HepG2 (cell line): Measurements from ENCODE around the gene MRPS5. TPM values are rescaled to one million over a fixed set of nuclear protein-coding genes. Genes with fewer than 3 reads are reported as not detected.

Source experiments
- ATAC-seq: fragments of 200-7000 bp; cut with Tn5 transposase; 3 replicates; pipeline ENCODE4 v1.9.1; 2020; ENCODE audit warnings: mild to moderate bottlenecking, moderate library complexity
- BruUV-seq: library from RNA; stranded (reverse); fragments of 400-500 nt; replicated peaks from 2 replicates; lab custom pipeline; 2021; lab: Mats Ljungman, UMichigan
- CTCF ChIA-PET: fragments of 300-600 bp; formaldehyde crosslinking; extraction: SDS; loops from one replicate; lab custom pipeline; 2021; ENCODE audit warnings: low total read pairs, inconsistent platforms, low intra/inter-chr PET ratio; lab: Yijun Ruan, JAX
- POLR2A ChIA-PET: fragments of 350-600 bp; sonication (Branson Sonifier 250); formaldehyde crosslinking; loops from one replicate; lab custom pipeline; 2020; ENCODE audit warnings: antibody characterized with exemption, inconsistent platforms; lab: Yijun Ruan, JAX
- DNase-seq: peaks from one replicate; pipeline ENCODE4 v3.0.0-alpha.2; 2015; ENCODE audit warnings: low spot score
- FAIRE-seq: peaks from 3 replicates; lab custom pipeline; 2011; peaks lifted over from hg19 to GRCh38; lab: Jason Lieb, UNC
- H2AFZ ChIP-seq: one replicate; pipeline ENCODE4 v1.6.1; 2011; ENCODE audit warnings: low read length, inconsistent platforms
- H3K27ac ChIP-seq: fragments of 300-600 bp; 3 replicates; pipeline ENCODE4 v1.8.0; 2011; ENCODE audit warnings: mixed run types, mild to moderate bottlenecking, mixed read lengths, low read length, inconsistent platforms; ENCODE audit not compliant: insufficient read depth; ENCODE audit errors: extremely low read length
- H3K27me3 ChIP-seq, 2 experiments: fragments of 200-600 bp in 1 of 2; 2 replicates in 1 of 2; 3 replicates in 1 of 2; pipeline versions ENCODE4 v1.6.0 to v1.8.0; 2011; ENCODE audit warnings: low read length in 2 of 2, mild to moderate bottlenecking in 2 of 2, moderate library complexity in 2 of 2, inconsistent platforms in 1 of 2; ENCODE audit not compliant: insufficient read depth in 2 of 2, control insufficient read depth in 1 of 2
- H3K36me3 ChIP-seq, 2 experiments: fragments of 200-600 bp in 1 of 2; replicated peaks in 1 of 2; 2 replicates in 1 of 2; 3 replicates in 1 of 2; pipeline versions ENCODE4 v1.5.1 to v1.8.0; 2011; ENCODE audit warnings: low read length in 2 of 2, inconsistent platforms in 1 of 2; ENCODE audit not compliant: insufficient read depth in 2 of 2, control insufficient read depth in 1 of 2
- H3K4me1 ChIP-seq: 2 replicates; pipeline ENCODE4 v1.5.1; 2012; ENCODE audit warnings: low read length, inconsistent platforms; ENCODE audit not compliant: insufficient read depth
- H3K4me2 ChIP-seq: 2 replicates; pipeline ENCODE4 v1.6.0; 2011; ENCODE audit warnings: low read depth, low read length, inconsistent platforms
- H3K4me3 ChIP-seq, 3 experiments: fragments of 200-600 bp in 1 of 3; sonication (generic), shearing (Covaris generic) in 1 of 3; replicated peaks in 1 of 3; 2 replicates each; pipeline ENCODE4 v1.5.1; 2011 to 2016; ENCODE audit warnings: low read length in 3 of 3, inconsistent platforms in 2 of 3, low read depth in 2 of 3, mild to moderate bottlenecking in 2 of 3, control low read depth in 1 of 3, mixed read lengths in 1 of 3; ENCODE audit not compliant: insufficient read depth in 1 of 3
- H3K79me2 ChIP-seq: one replicate; pipeline ENCODE4 v1.6.1; 2011; ENCODE audit warnings: low read length, inconsistent platforms; ENCODE audit not compliant: insufficient read depth
- H3K9ac ChIP-seq: 2 replicates; pipeline ENCODE4 v1.6.0; 2011; ENCODE audit warnings: mild to moderate bottlenecking, low read depth, low read length, inconsistent platforms; ENCODE audit not compliant: insufficient read depth
- H3K9me3 ChIP-seq: 2 replicates; pipeline ENCODE4 v1.5.1; 2012; ENCODE audit warnings: mild to moderate bottlenecking, low read length
- H4K20me1 ChIP-seq: 2 replicates; pipeline ENCODE4 v1.6.0; 2011; ENCODE audit warnings: inconsistent platforms, mild to moderate bottlenecking, low read length, moderate library complexity; ENCODE audit not compliant: insufficient read depth
- MBNL3 ChIP-seq: fragments of 250-450 bp; sonication (Bioruptor Pico); conservative IDR thresholded peaks from 2 replicates; pipeline ENCODE4 v1.8.0; 2022; ENCODE audit warnings: mild to moderate bottlenecking, inconsistent platforms
- MXI1 ChIP-seq: IDR thresholded peaks from 3 replicates; pipeline ENCODE4 v1.6.1; 2012; ENCODE audit warnings: low read depth, low read length, inconsistent platforms, borderline replicate concordance
- NFKB2 ChIP-seq: sonication (generic); formaldehyde crosslinking; IDR thresholded peaks from 2 replicates; pipeline ENCODE4 v1.4.0; 2020; ENCODE audit warnings: missing genetic modification reagents, borderline replicate concordance
- RARA ChIP-seq: IDR thresholded peaks from 2 replicates; pipeline ENCODE4 v1.6.1; 2016; ENCODE audit warnings: missing genetic modification reagents, missing compliant biosample characterization
- SIX4 ChIP-seq: sonication (generic); formaldehyde crosslinking; IDR thresholded peaks from 2 replicates; pipeline ENCODE4 v1.4.0; 2020; ENCODE audit warnings: missing genetic modification reagents
- YEATS2 ChIP-seq: sonication (generic); formaldehyde crosslinking; IDR thresholded peaks from 2 replicates; pipeline ENCODE4 v1.4.0; 2020; ENCODE audit warnings: missing genetic modification reagents, borderline replicate concordance
- YEATS4 ChIP-seq: sonication (generic); formaldehyde crosslinking; IDR thresholded peaks from 2 replicates; pipeline ENCODE4 v1.4.0; 2020; ENCODE audit warnings: missing genetic modification reagents, borderline replicate concordance
- ZMAT3 ChIP-seq: sonication (generic); formaldehyde crosslinking; conservative IDR thresholded peaks from 2 replicates; pipeline ENCODE4 v1.7.0; 2021; ENCODE audit warnings: missing genetic modification reagents
- ZNF225 ChIP-seq: sonication (generic); formaldehyde crosslinking; IDR thresholded peaks from 2 replicates; pipeline ENCODE4 v1.4.0; 2020; ENCODE audit warnings: mild to moderate bottlenecking, missing genetic modification reagents
- ZNF354B ChIP-seq: sonication (generic); formaldehyde crosslinking; IDR thresholded peaks from 2 replicates; pipeline ENCODE4 v1.8.0; 2022; ENCODE audit warnings: mild to moderate bottlenecking, missing genetic modification reagents
- WGBS: methylation state at CpG from one replicate; pipeline ENCODE4 v1.1.6; 2017; ENCODE audit warnings: low lambda C conversion rate; 5-methylcytosine and 5-hydroxymethylcytosine counted together
- in situ Hi-C: cut with HindIII; loops from 2 replicates; pipeline ENCODE4 v1.10.0; 2017; ENCODE audit warnings: low pct_unique_long_range_greater_than_20kb; ENCODE audit not compliant: extremely low pct_ligation_motif_present
- intact Hi-C: fragments of 100-400 bp; cut with micrococcal nuclease; formaldehyde crosslinking; loops from one replicate; pipeline ENCODE4 v1.10.0; 2022; ENCODE audit not compliant: unreplicated experiment
- polyA plus RNA-seq, 8 experiments: library from polyadenylated mRNA; depleted of rRNA in 3 of 8; stranded (reverse) in 7 of 8; unstranded in 1 of 8; fragments of >200 nt; fragmentation: Illumina TruSeq in 4 of 8; extraction: Trizol in 4 of 8; gene quantifications; 2 replicates each; pipeline versions ENCODE4 v1.2.1 to v1.2.3, GENCODE V29; 2011 to 2016; ENCODE audit warnings: low read depth in 4 of 8, missing spikeins in 1 of 8, mixed read lengths in 1 of 8; ENCODE audit not compliant: insufficient read depth in 1 of 8
- total RNA-seq, 5 experiments: library from RNA; depleted of rRNA; stranded (reverse); fragments of >200 nt; fragmentation: Illumina TruSeq; extraction: Trizol; gene quantifications; 2 replicates each; pipeline ENCODE4 v1.2.3, GENCODE V29; 2016; ENCODE audit warnings: low read depth in 1 of 5
- TF ChIP-seq, protein P1 (sequence below): sonication (generic); formaldehyde crosslinking; IDR thresholded peaks from 2 replicates; pipeline ENCODE4 v1.4.0; 2020; ENCODE audit warnings: mild to moderate bottlenecking, missing genetic modification reagents
- TF ChIP-seq, protein P2 (sequence below), 2 experiments: sonication (generic) in 1 of 2; formaldehyde crosslinking in 1 of 2; IDR thresholded peaks; 2 replicates each; pipeline versions ENCODE4 v1.4.0 to v1.6.1; 2016 to 2020; ENCODE audit warnings: borderline replicate concordance in 1 of 2, low read depth in 1 of 2, mild to moderate bottlenecking in 1 of 2, missing genetic modification reagents in 1 of 2
- TF ChIP-seq, protein P3 (sequence below): sonication (generic); formaldehyde crosslinking; IDR thresholded peaks from 2 replicates; pipeline ENCODE4 v1.8.0; 2023; ENCODE audit warnings: mild to moderate bottlenecking, missing genetic modification reagents
- TF ChIP-seq, protein P4 (sequence below): sonication (generic); formaldehyde crosslinking; conservative IDR thresholded peaks from 2 replicates; pipeline ENCODE4 v1.4.0; 2020; ENCODE audit warnings: missing genetic modification reagents

MRPS5 gene
- total and polyA plus RNA-seq, 2 of the 13 experiments (the other 11 are each of a cell fraction or from before 2014, with no cell fraction given): 98.8 to 134 TPM

DNA sequence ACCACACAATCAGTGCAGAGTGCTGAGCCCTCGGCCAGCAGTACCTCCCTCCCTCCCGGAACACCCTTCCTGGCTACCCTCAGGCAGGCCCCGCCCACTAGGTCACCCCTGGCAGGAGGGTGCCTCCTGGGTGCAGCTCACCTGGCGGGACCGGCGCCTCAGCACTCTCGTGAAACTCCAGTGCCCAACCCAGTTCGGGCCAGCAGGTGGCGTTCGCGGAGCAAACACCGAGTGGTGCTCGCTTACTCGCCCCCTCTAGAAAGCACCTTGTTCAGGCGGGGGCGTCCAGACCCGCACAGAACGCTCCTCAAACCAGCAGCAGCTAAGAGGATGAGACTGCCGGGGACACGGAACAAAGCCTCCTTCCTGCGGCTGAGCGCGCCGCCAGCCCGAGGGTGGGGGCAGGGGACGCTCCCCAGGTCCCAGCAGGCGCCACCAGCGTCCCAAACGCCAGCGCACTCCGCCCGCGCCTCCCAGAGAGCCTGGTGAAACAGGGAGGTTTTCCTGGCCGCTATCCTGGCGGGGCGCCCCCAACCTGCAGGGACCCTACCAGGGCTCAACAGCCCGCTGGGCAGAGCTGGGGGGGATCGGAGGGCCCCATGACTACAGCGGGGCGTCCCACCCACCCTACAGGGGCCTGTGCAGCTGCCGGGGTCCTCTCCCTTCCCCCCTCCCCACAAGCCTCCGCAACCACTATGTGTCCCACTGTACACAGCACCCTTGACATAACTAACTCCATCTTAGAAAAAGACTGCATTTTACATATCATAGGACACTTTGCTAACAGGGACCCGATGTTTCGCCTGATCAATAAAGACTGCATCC is 44.7 kb downstream of the MRPS5 start:
- no peaks in the 10 kb centered on the region for H3K79me2 ChIP-seq
- no TSS peak for BruUV-seq
- no peaks in the 10 kb centered on the region for H4K20me1 ChIP-seq
- peak overlapping the region; percentile 54 to 78 (median 60) for H3K4me3 ChIP-seq
- POLR2A ChIA-PET: interaction anchor here (1.4 to 3.3 kb wide), 2 partner anchors 16 to 45 kb away, joined by 5 to 13 read pairs; partner anchors contain the start of gene MRPS5
- H2AFZ ChIP-seq: no peak overlapping the region
- H3K9ac ChIP-seq: 0 out of 2 replicates have a peak overlapping the region, but pooled peaks have one; percentile 6
- peaks cover 37% of the 10 kb centered on the region for H3K4me1 ChIP-seq
- no peaks in the 10 kb centered on the region for H3K9me3 ChIP-seq
- ATAC-seq: peak; percentile 92
- peak; percentile 70 for DNase-seq
- H3K4me2 ChIP-seq: peak overlapping the region; percentile 84
- H3K27ac ChIP-seq: no peak overlapping the region
- 1% methylated on average over 19 of the region's 44 CpGs for WGBS
- peaks cover 5 to 57% of the 10 kb centered on the region in 2 experiments; a peak in 4 of 5 replicates for H3K27me3 ChIP-seq
- CTCF ChIA-PET: interaction anchor here (2.2 to 2.3 kb wide), 2 partner anchors 38 to 54 kb away, joined by 11 to 12 read pairs; no protein-coding TSS in a partner anchor
- intact Hi-C loops: no loop called here
- FAIRE-seq: peak; percentile 71
- in situ Hi-C loops: loop anchor here (10.0 kb wide), 1 partner anchor 52 kb away; the partner anchor contains the start of gene MAL
- no peaks in the 10 kb centered on the region for H3K36me3 ChIP-seq
- no peak for TF ChIP-seq ZNF354B
- TF ChIP-seq NFKB2 (CRISPR knock-in tag): peak; percentile 72; the same call in 1 of the 2 replicates
- 0 out of 2 replicates have a peak, but pooled peaks have one; percentile 64 for TF ChIP-seq ZNF225 (CRISPR knock-in tag)
- TF ChIP-seq, protein P1, sequence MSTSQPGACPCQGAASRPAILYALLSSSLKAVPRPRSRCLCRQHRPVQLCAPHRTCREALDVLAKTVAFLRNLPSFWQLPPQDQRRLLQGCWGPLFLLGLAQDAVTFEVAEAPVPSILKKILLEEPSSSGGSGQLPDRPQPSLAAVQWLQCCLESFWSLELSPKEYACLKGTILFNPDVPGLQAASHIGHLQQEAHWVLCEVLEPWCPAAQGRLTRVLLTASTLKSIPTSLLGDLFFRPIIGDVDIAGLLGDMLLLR (CRISPR knock-in tag): no peak
- TF ChIP-seq YEATS4 (CRISPR knock-in tag): peak; percentile 53; the same call in 1 of the 2 replicates
- no peak for TF ChIP-seq MBNL3 (CRISPR knock-in tag)
- TF ChIP-seq, protein P2, sequence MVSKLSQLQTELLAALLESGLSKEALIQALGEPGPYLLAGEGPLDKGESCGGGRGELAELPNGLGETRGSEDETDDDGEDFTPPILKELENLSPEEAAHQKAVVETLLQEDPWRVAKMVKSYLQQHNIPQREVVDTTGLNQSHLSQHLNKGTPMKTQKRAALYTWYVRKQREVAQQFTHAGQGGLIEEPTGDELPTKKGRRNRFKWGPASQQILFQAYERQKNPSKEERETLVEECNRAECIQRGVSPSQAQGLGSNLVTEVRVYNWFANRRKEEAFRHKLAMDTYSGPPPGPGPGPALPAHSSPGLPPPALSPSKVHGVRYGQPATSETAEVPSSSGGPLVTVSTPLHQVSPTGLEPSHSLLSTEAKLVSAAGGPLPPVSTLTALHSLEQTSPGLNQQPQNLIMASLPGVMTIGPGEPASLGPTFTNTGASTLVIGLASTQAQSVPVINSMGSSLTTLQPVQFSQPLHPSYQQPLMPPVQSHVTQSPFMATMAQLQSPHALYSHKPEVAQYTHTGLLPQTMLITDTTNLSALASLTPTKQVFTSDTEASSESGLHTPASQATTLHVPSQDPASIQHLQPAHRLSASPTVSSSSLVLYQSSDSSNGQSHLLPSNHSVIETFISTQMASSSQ (IDR thresholded peaks at IDR 0.05; ENCODE audit: low read depth): no peak
- TF ChIP-seq, protein P2 (CRISPR knock-in tag; IDR thresholded peaks at IDR 0.05; ENCODE audit: borderline replicate concordance): no peak
- no peak for TF ChIP-seq ZMAT3 (CRISPR knock-in tag)
- TF ChIP-seq, protein P3, sequence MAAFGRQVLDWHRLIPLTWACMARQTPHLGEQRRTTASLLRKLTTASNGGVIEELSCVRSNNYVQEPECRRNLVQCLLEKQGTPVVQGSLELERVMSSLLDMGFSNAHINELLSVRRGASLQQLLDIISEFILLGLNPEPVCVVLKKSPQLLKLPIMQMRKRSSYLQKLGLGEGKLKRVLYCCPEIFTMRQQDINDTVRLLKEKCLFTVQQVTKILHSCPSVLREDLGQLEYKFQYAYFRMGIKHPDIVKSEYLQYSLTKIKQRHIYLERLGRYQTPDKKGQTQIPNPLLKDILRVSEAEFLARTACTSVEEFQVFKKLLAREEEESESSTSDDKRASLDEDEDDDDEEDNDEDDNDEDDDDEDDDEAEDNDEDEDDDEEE: peak; percentile 42; the same call in 1 of the 2 replicates
- TF ChIP-seq, protein P4, sequence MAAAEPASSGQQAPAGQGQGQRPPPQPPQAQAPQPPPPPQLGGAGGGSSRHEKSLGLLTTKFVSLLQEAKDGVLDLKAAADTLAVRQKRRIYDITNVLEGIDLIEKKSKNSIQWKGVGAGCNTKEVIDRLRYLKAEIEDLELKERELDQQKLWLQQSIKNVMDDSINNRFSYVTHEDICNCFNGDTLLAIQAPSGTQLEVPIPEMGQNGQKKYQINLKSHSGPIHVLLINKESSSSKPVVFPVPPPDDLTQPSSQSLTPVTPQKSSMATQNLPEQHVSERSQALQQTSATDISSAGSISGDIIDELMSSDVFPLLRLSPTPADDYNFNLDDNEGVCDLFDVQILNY (CRISPR knock-in tag): peak; percentile 40; the same call in 1 of the 2 replicates
- no peak for TF ChIP-seq YEATS2 (CRISPR knock-in tag)
- TF ChIP-seq RARA (CRISPR knock-in tag): no peak
- TF ChIP-seq SIX4 (CRISPR knock-in tag): no peak
- TF ChIP-seq MXI1: 0 out of 3 replicates have a peak, but pooled peaks have one; percentile 33
